GM12878 (cell line): ENCODE data around the gene ZFR. TPM values are rescaled to one million over a fixed set of nuclear protein-coding genes. Genes with fewer than 3 reads are reported as not detected.

Experiments
- ATAC-seq: fragments of 200-7000 bp; cut with Tn5 transposase; 3 replicates; pipeline ENCODE4 v1.9.1; 2020; ENCODE audit warnings: mild to moderate bottlenecking, moderate library complexity
- BruUV-seq: library from RNA; stranded (reverse); fragments of 400-500 nt; replicated peaks from 2 replicates; lab custom pipeline; 2021; lab: Mats Ljungman, UMichigan
- CTCF ChIA-PET: fragments of 300-600 bp; sonication (Branson Sonifier 250); formaldehyde crosslinking; extraction: SDS; loops from one replicate; lab custom pipeline; 2021; ENCODE audit warnings: inconsistent platforms; lab: Yijun Ruan, JAX
- POLR2A ChIA-PET: fragments of 350-600 bp; formaldehyde crosslinking; extraction: SDS; loops from one replicate; lab custom pipeline; 2021; ENCODE audit warnings: inconsistent platforms; lab: Charles Lee
- RAD21 ChIA-PET: fragments of 300-600 bp; sonication (Branson Sonifier 250); formaldehyde crosslinking; loops from one replicate; lab custom pipeline; 2023; ENCODE audit warnings: antibody characterized with exemption; ENCODE audit not compliant: unreplicated experiment; lab: Charles Lee
- SMC1A ChIA-PET: fragments of 300-600 bp; sonication (Branson Sonifier 250); formaldehyde crosslinking; loops from one replicate; lab custom pipeline; 2023; ENCODE audit not compliant: unreplicated experiment, uncharacterized antibody; lab: Charles Lee
- DNase-seq: peaks from one replicate; pipeline ENCODE4 v3.0.0-alpha.2; 2011; ENCODE audit warnings: low read depth, low spot score
- FAIRE-seq: peaks from 3 replicates; lab custom pipeline; 2011; peaks lifted over from hg19 to GRCh38; lab: Jason Lieb, UNC
- H2AFZ ChIP-seq: 2 replicates; pipeline ENCODE4 v1.6.0; 2011; ENCODE audit warnings: low read depth, low read length, control low read depth; ENCODE audit not compliant: control insufficient read depth
- H3K27ac ChIP-seq: 2 replicates; pipeline ENCODE4 v1.5.1; 2011; ENCODE audit warnings: control low read depth; ENCODE audit not compliant: control insufficient read depth, insufficient read depth
- H3K27me3 ChIP-seq, 2 experiments: replicated peaks in 1 of 2; 2 replicates each; pipeline versions ENCODE4 v1.6.0 to v1.6.1; 2011; ENCODE audit warnings: low read length in 1 of 2; ENCODE audit not compliant: control insufficient read depth in 2 of 2, insufficient read depth in 2 of 2
- H3K36me3 ChIP-seq, 2 experiments: 2 replicates each; pipeline ENCODE4 v1.5.1; 2011; ENCODE audit warnings: low read length in 1 of 2; ENCODE audit not compliant: control insufficient read depth in 2 of 2, insufficient read depth in 2 of 2
- H3K4me1 ChIP-seq: 2 replicates; pipeline ENCODE4 v1.6.1; 2011; ENCODE audit warnings: mild to moderate bottlenecking, low read length, moderate library complexity, mixed read lengths; ENCODE audit not compliant: control insufficient read depth, insufficient read depth
- H3K4me2 ChIP-seq: 2 replicates; pipeline ENCODE4 v1.6.0; 2011; ENCODE audit warnings: control low read depth; ENCODE audit not compliant: control insufficient read depth, insufficient read depth
- H3K4me3 ChIP-seq: fragments of 200-600 bp; sonication (generic); 2 replicates; pipeline ENCODE4 v1.5.1; 2016
- H3K79me2 ChIP-seq: 2 replicates; pipeline ENCODE4 v1.6.0; 2011; ENCODE audit warnings: low read length; ENCODE audit not compliant: control insufficient read depth, insufficient read depth
- H3K9ac ChIP-seq: 2 replicates; pipeline ENCODE4 v1.8.0; 2011; ENCODE audit warnings: low read length, control low read depth, mixed read lengths; ENCODE audit not compliant: control insufficient read depth, insufficient read depth
- H3K9me3 ChIP-seq: replicated peaks from 3 replicates; pipeline ENCODE4 v1.5.1; 2011; ENCODE audit warnings: mild to moderate bottlenecking, low read length; ENCODE audit not compliant: control insufficient read depth, insufficient read depth
- H4K20me1 ChIP-seq: 2 replicates; pipeline ENCODE4 v1.6.0; 2011; ENCODE audit not compliant: control insufficient read depth, insufficient read depth
- CEBPB ChIP-seq, 2 experiments: fragments of 150-350 bp in 1 of 2; IDR thresholded peaks; 2 replicates each; pipeline ENCODE4 v1.6.1; 2012 to 2014; ENCODE audit warnings: low read depth in 2 of 2, low read length in 2 of 2, borderline replicate concordance in 1 of 2, inconsistent platforms in 1 of 2
- CHD4 ChIP-seq: fragments of 200-600 bp; sonication (generic); IDR thresholded peaks from 2 replicates; pipeline ENCODE4 v1.6.1; 2016; ENCODE audit warnings: mild to moderate bottlenecking
- HDAC6 ChIP-seq: fragments of 200-600 bp; sonication (generic); IDR thresholded peaks from one replicate; pipeline ENCODE4 v1.8.0; 2017; ENCODE audit warnings: antibody characterized with exemption; ENCODE audit not compliant: unreplicated experiment
- LARP7 ChIP-seq: fragments of 450-650 bp; IDR thresholded peaks from 2 replicates; pipeline ENCODE4 v1.6.1; 2017; ENCODE audit warnings: mild to moderate bottlenecking
- RUNX3 ChIP-seq: IDR thresholded peaks from 2 replicates; pipeline ENCODE4 v1.6.1; 2012; ENCODE audit warnings: low read length, inconsistent platforms
- TCF12 ChIP-seq: IDR thresholded peaks from 2 replicates; pipeline ENCODE4 v1.6.1; 2011; ENCODE audit warnings: low read depth, mild to moderate bottlenecking, low read length
- ZBED1 ChIP-seq: IDR thresholded peaks from 2 replicates; pipeline ENCODE4 v1.6.1; 2016; ENCODE audit warnings: borderline replicate concordance
- ZBTB4 ChIP-seq: fragments of 450-650 bp; formaldehyde crosslinking; IDR thresholded peaks from 2 replicates; pipeline ENCODE4 v1.4.0; 2022; ENCODE audit warnings: mild to moderate bottlenecking, moderate library complexity
- WGBS: methylation state at CpG from one replicate; pipeline ENCODE4 v1.1.6; 2016; ENCODE audit warnings: low lambda C conversion rate; ENCODE audit not compliant: insufficient replicate concordance, insufficient coverage; ENCODE audit errors: missing lambda C conversion rate; 5-methylcytosine and 5-hydroxymethylcytosine counted together
- in situ Hi-C: fragments of 300-500 bp; cut with MboI; formaldehyde crosslinking; loops from 9 replicates; pipeline ENCODE4 v1.14.3; 2018; ENCODE audit warnings: mixed read lengths
- intact Hi-C: fragments of 100-400 bp; cut with micrococcal nuclease; formaldehyde crosslinking; loops from one replicate; pipeline ENCODE4 v1.14.2; 2022; ENCODE audit not compliant: unreplicated experiment
- polyA plus RNA-seq, 11 experiments: library from polyadenylated mRNA; depleted of rRNA in 4 of 11; unstranded in 6 of 11; stranded (reverse) in 5 of 11; fragments of >200 nt; fragmentation: Nextera tagmentation in 4 of 11; fragmentation: Illumina TruSeq in 1 of 11; extraction: Ambion mirVana in 4 of 11; extraction: Trizol in 1 of 11; gene quantifications; 1 replicate in 1 of 11; 2 replicates in 10 of 11; pipeline versions ENCODE4 v1.2.1 to v1.2.3, GENCODE V29; 2011 to 2016; ENCODE audit warnings: inconsistent platforms in 2 of 11, missing spikeins in 2 of 11, low read depth in 1 of 11
- total RNA-seq, 4 experiments: library from RNA; depleted of rRNA in 3 of 4; stranded (reverse); fragments of >200 nt in 3 of 4; fragmentation: Illumina TruSeq in 1 of 4; extraction: Trizol in 1 of 4; gene quantifications; 2 replicates each; pipeline versions ENCODE4 v1.2.1 to v1.2.3, GENCODE V29; 2013 to 2021

Gene ZFR
- total and polyA plus RNA-seq, 10 of the 15 experiments (the other 5 are each of a cell fraction or from before 2014, with no cell fraction given), result 33.7 to 90.6 (median 72.9) TPM

- ChIA-PET SMC1A (interaction anchor here (0.6 to 2.2 kb wide), 5 partner anchors 8 to 183 kb away, joined by 3 to 6 read pairs (median 3); no protein-coding TSS in a partner anchor), CTCF (interaction anchor here (0.9 to 3.2 kb wide), 4 partner anchors 9 to 184 kb away, joined by 3 to 10 read pairs (median 6); no protein-coding TSS in a partner anchor), POLR2A (interaction anchor here (0.7 to 0.8 kb wide), 2 partner anchors 14 to 19 kb away, joined by 3 read pairs; no protein-coding TSS in a partner anchor), RAD21 (interaction anchor here (1.4 kb wide), 1 partner anchor 183 kb away, joined by 4 read pairs; no protein-coding TSS in a partner anchor)
- H3K4me1 ChIP-seq, result no peaks in the 10 kb centered on the region
- peak; percentile 26; the same call in 1 of the 3 replicates for ATAC-seq
- no peak overlapping the region for H3K4me2 ChIP-seq
- no peaks in the 10 kb centered on the region for H3K9me3 ChIP-seq
- no peaks in the 10 kb centered on the region; the same call in 1 of the 2 replicates for H3K79me2 ChIP-seq
- H3K4me3 ChIP-seq, result no peak overlapping the region
- H3K36me3 ChIP-seq, result peaks cover 9 to 19% of the 10 kb centered on the region in 2 experiments; a peak in 3 of 4 replicates
- in situ Hi-C loops, result no loop called here
- no peaks in the 10 kb centered on the region for H4K20me1 ChIP-seq
- no peak for DNase-seq
- FAIRE-seq, result no peak
- H2AFZ ChIP-seq, result no peak overlapping the region
- intact Hi-C loops, result loop anchor here (2.0 kb wide), 1 partner anchor 206 kb away; no protein-coding TSS in a partner anchor
- TF ChIP-seq CHD4 (no peak), ZBTB4 (CRISPR knock-in tag) (no peak), LARP7 (no peak), ZBED1 (no peak), RUNX3 (peak; percentile 70), CEBPB (IDR thresholded peaks at IDR 0.05; ENCODE audit: borderline replicate concordance in 1 of 2, low read depth in 2 of 2, low read length in 2 of 2) (no peak), HDAC6 (no peak), TCF12 (0 out of 2 replicates have a peak, but pooled peaks have one; percentile 56)
- 19% methylated on average over 2 of the region's 2 CpGs for WGBS
- no peaks in the 10 kb centered on the region for H3K27me3 ChIP-seq
- H3K9ac ChIP-seq, result no peak overlapping the region
- H3K27ac ChIP-seq, result no peak overlapping the region
- no TSS peak for BruUV-seq
These were observed 37.9 kb downstream of the ZFR start for GRCh38 chr5:32406650-32407049.
